Heart left ventricle (tissue), 13 donors: ENCODE results near the gene ZFAND3.

Experiments used
- POLR2A ChIP-seq, 2 donors: fragments of 450-650 bp; IDR thresholded peaks; one replicate each; pipeline ENCODE4 v1.6.1; 2017; ENCODE audit warnings: antibody characterized with exemption in 2 of 2, mild to moderate bottlenecking in 2 of 2, moderate library complexity in 2 of 2
- TF ChIP-seq, protein P1 (sequence below), 12 donors: fragments of 200-600 bp; sonication (generic) in 4 of 12; IDR thresholded peaks; one replicate each; pipeline versions ENCODE4 v1.5.0 to v1.8.0; 2018 to 2022; ENCODE audit warnings: antibody characterized with exemption in 12 of 12, mild to moderate bottlenecking in 5 of 12
- donor health status: ischemic (EF 13 %, LVEDD 7.1; RV severe dilation, severe dysfunction).
- donor health status: DM: no; HTN: yes; CAD: no.
- donor health status: DM: no; HTN: no; CAD: no.
- donor health status: ischemic (EF 25% LVEDD 6.9; RV normal size, moderate dysfunction).
- donor health status: ischemic (EF 25% LVEDD 5.7; RV mildly dilated, moderate dysfunction).
- donor health status: ischemic (EF 35%, LVEDD 5.7; RV mildly dilated, moderate dysfunction).
- donor health status: nonischemic (EF 11% LVEDD 7.7; RV severe dilation, severe dysfunction).
- donor health status: DM: yes; HTN: yes; CAD: no.
- donor health status: PGD.
- donor health status: ischemic (EF 29% LVEDD 5.4; RV normal size, mild dysfunction).
- donor health status: nonischemic (EF 23%, LVEDD 6.1; RV moderate dilation, normal function).

DNA sequence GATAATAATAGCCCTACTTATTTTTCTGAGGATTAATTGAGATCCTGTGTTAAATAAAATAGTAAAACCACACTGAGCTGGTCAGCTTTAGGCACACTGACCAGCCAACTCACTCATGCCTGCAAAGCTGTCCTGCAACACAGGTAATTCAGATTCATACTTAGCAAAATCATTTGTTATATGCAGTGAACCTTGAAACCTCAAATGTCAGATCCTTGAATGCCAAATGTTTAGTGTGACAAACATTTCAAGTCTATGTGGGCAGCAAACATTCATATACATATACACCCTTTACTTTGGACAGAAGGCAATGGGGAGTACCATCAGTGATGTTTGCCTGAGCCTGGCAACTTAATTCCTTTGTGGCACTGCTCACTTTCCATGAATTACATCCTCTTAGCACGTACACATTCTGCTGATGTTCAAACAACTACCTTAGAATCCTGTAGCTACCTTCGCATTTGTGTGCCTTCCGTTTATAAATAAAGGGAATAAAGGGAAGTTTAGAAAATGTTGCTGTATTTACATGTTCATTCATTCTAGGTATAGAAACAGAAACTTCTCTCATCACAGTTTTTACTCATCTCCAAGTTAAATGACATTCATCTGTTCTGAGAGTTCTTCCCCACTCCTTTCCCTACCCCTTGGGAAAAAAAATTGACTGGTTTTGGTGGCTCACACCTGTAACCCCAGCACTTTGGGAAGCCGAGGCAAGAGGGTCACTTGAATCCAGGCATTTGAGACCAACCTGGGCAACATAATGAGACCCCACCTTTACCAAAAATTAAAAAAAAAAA is 140.8 kb downstream of the ZFAND3 start:
- TF ChIP-seq POLR2A (IDR thresholded peaks at IDR 0.05): no peak
- TF ChIP-seq, protein P1, sequence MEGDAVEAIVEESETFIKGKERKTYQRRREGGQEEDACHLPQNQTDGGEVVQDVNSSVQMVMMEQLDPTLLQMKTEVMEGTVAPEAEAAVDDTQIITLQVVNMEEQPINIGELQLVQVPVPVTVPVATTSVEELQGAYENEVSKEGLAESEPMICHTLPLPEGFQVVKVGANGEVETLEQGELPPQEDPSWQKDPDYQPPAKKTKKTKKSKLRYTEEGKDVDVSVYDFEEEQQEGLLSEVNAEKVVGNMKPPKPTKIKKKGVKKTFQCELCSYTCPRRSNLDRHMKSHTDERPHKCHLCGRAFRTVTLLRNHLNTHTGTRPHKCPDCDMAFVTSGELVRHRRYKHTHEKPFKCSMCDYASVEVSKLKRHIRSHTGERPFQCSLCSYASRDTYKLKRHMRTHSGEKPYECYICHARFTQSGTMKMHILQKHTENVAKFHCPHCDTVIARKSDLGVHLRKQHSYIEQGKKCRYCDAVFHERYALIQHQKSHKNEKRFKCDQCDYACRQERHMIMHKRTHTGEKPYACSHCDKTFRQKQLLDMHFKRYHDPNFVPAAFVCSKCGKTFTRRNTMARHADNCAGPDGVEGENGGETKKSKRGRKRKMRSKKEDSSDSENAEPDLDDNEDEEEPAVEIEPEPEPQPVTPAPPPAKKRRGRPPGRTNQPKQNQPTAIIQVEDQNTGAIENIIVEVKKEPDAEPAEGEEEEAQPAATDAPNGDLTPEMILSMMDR (IDR thresholded peaks at IDR 0.05): no peak
